Measurements from ENCODE around the gene ZNF536.
"Not testable (repeated sequence)": the region's sequence is repeated elsewhere in the genome, so short reads cannot be mapped to it uniquely, and the experiment has no call there.

Gene ZNF536

DNA sequence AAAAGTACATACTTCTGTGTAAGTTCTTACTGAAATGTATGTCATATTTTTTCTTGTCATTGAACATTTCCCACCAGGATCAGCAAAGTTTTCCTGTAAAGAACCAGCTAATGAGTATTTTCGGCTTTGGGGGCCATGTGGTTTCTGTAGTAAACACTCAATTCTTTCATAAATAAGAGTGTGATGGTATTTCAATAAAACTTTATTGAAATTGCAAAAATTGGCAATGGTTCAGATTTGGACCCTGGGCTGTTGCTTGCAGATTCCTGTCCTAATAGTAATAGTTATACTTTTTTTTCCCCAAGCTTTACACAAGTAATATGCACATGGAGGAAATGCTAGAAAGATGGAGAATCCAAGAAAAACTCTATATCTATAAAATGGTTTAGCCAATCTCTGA lies 83.7 kb downstream of the ZNF536 start:
- H3K4me1 ChIP-seq (ENCODE audit: control insufficient read depth, insufficient read depth, low read length) = no peaks in the 10 kb centered on the region
- no peak overlapping the region for H3K9ac ChIP-seq (ENCODE audit: low read length)
- no peak for DNase-seq (ENCODE audit: low read depth)
- H3K4me3 ChIP-seq (ENCODE audit: low read length) = no peak overlapping the region
- no peaks in the 10 kb centered on the region for H3K9me3 ChIP-seq (ENCODE audit: control insufficient read depth, low read length)
- H3K27me3 ChIP-seq (replicated peaks; ENCODE audit: control insufficient read depth, insufficient read depth, low read length) = peaks cover 21% of the 10 kb centered on the region
- no peaks in the 10 kb centered on the region for H3K36me3 ChIP-seq (ENCODE audit: control insufficient read depth, insufficient read depth, low read length, severe bottlenecking)

GRCh38 chr19:30457484-30457883 lies 85.3 kb downstream of the ZNF536 start:
- Histone ChIP-seq H3K9ac (ENCODE audit: low read length) (no peak overlapping the region), H3K9me3 (ENCODE audit: control insufficient read depth, low read length) (no peaks in the 10 kb centered on the region), H3K36me3 (ENCODE audit: control insufficient read depth, insufficient read depth, low read length, severe bottlenecking) (no peaks in the 10 kb centered on the region), H3K4me1 (ENCODE audit: control insufficient read depth, insufficient read depth, low read length) (no peaks in the 10 kb centered on the region), H3K27me3 (replicated peaks; ENCODE audit: control insufficient read depth, insufficient read depth, low read length) (peaks cover 7% of the 10 kb centered on the region), H3K4me3 (ENCODE audit: low read length) (no peak overlapping the region)
- DNase-seq (ENCODE audit: low read depth) = no peak

- Histone ChIP-seq H3K27me3 (replicated peaks; ENCODE audit: control insufficient read depth, insufficient read depth, low read length) (no peaks in the 10 kb centered on the region), H3K9me3 (ENCODE audit: control insufficient read depth, low read length) (no peaks in the 10 kb centered on the region), H3K4me1 (ENCODE audit: control insufficient read depth, insufficient read depth, low read length) (no peaks in the 10 kb centered on the region), H3K9ac (ENCODE audit: low read length) (no peak overlapping the region), H3K36me3 (ENCODE audit: control insufficient read depth, insufficient read depth, low read length, severe bottlenecking) (no peaks in the 10 kb centered on the region), H3K4me3 (ENCODE audit: low read length) (no peak overlapping the region)
- no peak for DNase-seq (ENCODE audit: low read depth)
These were observed 87.7 kb downstream of the ZNF536 start for GRCh38 chr19:30459859-30460258.

DNA sequence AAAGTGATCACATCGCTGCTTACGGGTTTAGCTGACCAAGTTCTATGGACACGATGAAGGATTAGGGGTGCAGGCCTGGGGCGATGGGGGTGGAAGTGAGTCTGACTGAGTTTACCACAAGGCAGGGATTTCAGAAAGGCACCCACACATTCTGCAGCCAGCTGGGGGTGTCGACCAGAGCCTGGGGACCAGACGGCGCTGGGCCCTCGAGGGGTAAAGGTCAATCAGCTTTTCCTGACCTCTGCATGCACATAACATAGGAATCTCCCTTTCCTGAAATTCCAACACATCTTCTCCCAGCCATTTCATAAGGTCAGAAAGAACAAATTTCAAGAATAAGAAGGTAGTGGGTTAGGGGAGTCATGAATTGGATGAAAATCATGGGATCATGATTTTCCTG lies 92.0 kb downstream of the ZNF536 start:
- Histone ChIP-seq H3K4me1 (ENCODE audit: control insufficient read depth, insufficient read depth, low read length) (no peaks in the 10 kb centered on the region), H3K27me3 (replicated peaks; ENCODE audit: control insufficient read depth, insufficient read depth, low read length) (no peaks in the 10 kb centered on the region), H3K9me3 (ENCODE audit: control insufficient read depth, low read length) (no peaks in the 10 kb centered on the region), H3K36me3 (ENCODE audit: control insufficient read depth, insufficient read depth, low read length, severe bottlenecking) (no peaks in the 10 kb centered on the region), H3K4me3 (ENCODE audit: low read length) (no peak overlapping the region), H3K9ac (ENCODE audit: low read length) (no peak overlapping the region)
- DNase-seq (ENCODE audit: low read depth) = no peak

DNA sequence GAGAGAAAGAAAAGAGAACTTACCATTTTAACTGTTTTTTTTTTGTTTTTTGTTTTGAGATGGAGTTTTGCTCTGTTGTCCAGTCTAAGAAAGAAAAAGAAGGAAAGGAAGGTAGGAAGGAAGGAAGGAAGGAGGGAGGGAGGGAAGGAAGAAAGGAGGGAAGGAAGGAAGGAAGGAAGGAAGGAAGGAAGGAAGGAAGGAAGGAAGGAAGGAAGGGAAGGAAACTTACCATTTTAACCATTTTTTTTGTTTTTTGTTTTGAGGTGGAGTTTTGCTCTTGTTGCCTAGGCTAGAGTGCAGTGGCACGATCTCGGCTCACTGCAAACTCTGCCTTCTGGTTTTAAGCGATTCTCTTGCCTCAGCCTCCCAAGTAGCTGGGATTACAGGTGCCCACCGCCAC lies 94.4 kb downstream of the ZNF536 start:
- not testable (repeated sequence) for H3K36me3 ChIP-seq (ENCODE audit: control insufficient read depth, insufficient read depth, low read length, severe bottlenecking); H3K4me3 ChIP-seq (ENCODE audit: low read length); H3K4me1 ChIP-seq (ENCODE audit: control insufficient read depth, insufficient read depth, low read length); H3K9me3 ChIP-seq (ENCODE audit: control insufficient read depth, low read length); H3K9ac ChIP-seq (ENCODE audit: low read length); DNase-seq (ENCODE audit: low read depth); H3K27me3 ChIP-seq (replicated peaks; ENCODE audit: control insufficient read depth, insufficient read depth, low read length)

- H3K9ac ChIP-seq (ENCODE audit: low read length) = no peak overlapping the region
- DNase-seq (ENCODE audit: low read depth) = no peak
These were observed 95.1 kb downstream of the ZNF536 start for GRCh38 chr19:30467239-30467638.

GRCh38 chr19:30469774-30470173 lies 97.6 kb downstream of the ZNF536 start:
- H3K9ac ChIP-seq (ENCODE audit: low read length) = no peak overlapping the region
- peaks cover 6% of the 10 kb centered on the region for H3K9me3 ChIP-seq (ENCODE audit: control insufficient read depth, low read length)
- H3K4me3 ChIP-seq (ENCODE audit: low read length) = no peak overlapping the region
- no peaks in the 10 kb centered on the region for H3K4me1 ChIP-seq (ENCODE audit: control insufficient read depth, insufficient read depth, low read length)
- no peaks in the 10 kb centered on the region for H3K36me3 ChIP-seq (ENCODE audit: control insufficient read depth, insufficient read depth, low read length, severe bottlenecking)
- no peaks in the 10 kb centered on the region for H3K27me3 ChIP-seq (replicated peaks; ENCODE audit: control insufficient read depth, insufficient read depth, low read length)
- no peak for DNase-seq (ENCODE audit: low read depth)

More at GRCh38 chr19:30467239-30467638, 95.1 kb downstream of the ZNF536 start:
- no peaks in the 10 kb centered on the region for H3K27me3 ChIP-seq (replicated peaks; ENCODE audit: control insufficient read depth, insufficient read depth, low read length)
- no peaks in the 10 kb centered on the region for H3K36me3 ChIP-seq (ENCODE audit: control insufficient read depth, insufficient read depth, low read length, severe bottlenecking)
- H3K4me3 ChIP-seq (ENCODE audit: low read length) = no peak overlapping the region
- H3K9me3 ChIP-seq (ENCODE audit: control insufficient read depth, low read length) = no peaks in the 10 kb centered on the region
- no peaks in the 10 kb centered on the region for H3K4me1 ChIP-seq (ENCODE audit: control insufficient read depth, insufficient read depth, low read length)

- Histone ChIP-seq H3K9me3 (ENCODE audit: control insufficient read depth, low read length) (peaks cover 6% of the 10 kb centered on the region), H3K4me1 (ENCODE audit: control insufficient read depth, insufficient read depth, low read length) (no peaks in the 10 kb centered on the region), H3K27me3 (replicated peaks; ENCODE audit: control insufficient read depth, insufficient read depth, low read length) (no peaks in the 10 kb centered on the region), H3K9ac (ENCODE audit: low read length) (no peak overlapping the region), H3K4me3 (ENCODE audit: low read length) (no peak overlapping the region), H3K36me3 (ENCODE audit: control insufficient read depth, insufficient read depth, low read length, severe bottlenecking) (no peaks in the 10 kb centered on the region)
- DNase-seq (ENCODE audit: low read depth) = no peak
These were observed 99.3 kb downstream of the ZNF536 start for GRCh38 chr19:30471441-30471840.

DNA sequence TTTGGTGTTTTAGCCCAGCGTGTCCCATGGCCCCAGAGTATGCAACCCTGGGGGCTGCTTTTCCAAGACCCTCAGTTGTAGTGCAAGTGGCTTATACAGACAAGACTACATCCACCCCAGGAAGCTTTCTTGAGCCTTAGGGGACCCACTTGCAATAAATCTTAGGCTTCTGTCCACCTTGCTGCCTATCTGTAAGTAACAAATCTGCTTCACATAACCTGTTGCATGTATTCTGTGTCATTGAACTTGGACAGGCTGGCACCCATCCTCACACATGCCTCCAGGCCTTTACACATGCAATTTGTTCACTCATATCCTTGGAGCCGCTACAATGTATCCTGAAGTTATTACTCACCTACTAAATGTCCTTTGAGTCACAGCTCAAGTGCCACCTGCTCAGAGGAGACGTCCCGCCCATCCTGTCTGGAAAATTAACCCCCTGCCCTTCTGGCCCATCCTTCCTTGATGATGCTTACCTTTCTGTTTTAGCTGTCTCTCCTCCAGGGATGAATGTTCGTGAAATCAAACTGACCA lies 101.2 kb downstream of the ZNF536 start:
- Histone ChIP-seq H3K4me1 (ENCODE audit: control insufficient read depth, insufficient read depth, low read length) (no peaks in the 10 kb centered on the region), H3K27me3 (replicated peaks; ENCODE audit: control insufficient read depth, insufficient read depth, low read length) (peaks cover 3% of the 10 kb centered on the region), H3K9ac (ENCODE audit: low read length) (no peak overlapping the region), H3K4me3 (ENCODE audit: low read length) (no peak overlapping the region), H3K36me3 (ENCODE audit: control insufficient read depth, insufficient read depth, low read length, severe bottlenecking) (no peaks in the 10 kb centered on the region), H3K9me3 (ENCODE audit: control insufficient read depth, low read length) (peaks cover 6% of the 10 kb centered on the region)
- DNase-seq (ENCODE audit: low read depth) = no peak

GRCh38 chr19:30476997-30477396 lies 104.8 kb downstream of the ZNF536 start:
- Histone ChIP-seq H3K4me1 (ENCODE audit: control insufficient read depth, insufficient read depth, low read length) (no peaks in the 10 kb centered on the region), H3K9me3 (ENCODE audit: control insufficient read depth, low read length) (peaks cover 6% of the 10 kb centered on the region), H3K36me3 (ENCODE audit: control insufficient read depth, insufficient read depth, low read length, severe bottlenecking) (no peaks in the 10 kb centered on the region), H3K4me3 (ENCODE audit: low read length) (no peak overlapping the region), H3K27me3 (replicated peaks; ENCODE audit: control insufficient read depth, insufficient read depth, low read length) (peaks cover 7% of the 10 kb centered on the region), H3K9ac (ENCODE audit: low read length) (no peak overlapping the region)
- no peak for DNase-seq (ENCODE audit: low read depth)

- no peak overlapping the region for H3K4me3 ChIP-seq (ENCODE audit: low read length)
- peaks cover 7% of the 10 kb centered on the region for H3K27me3 ChIP-seq (replicated peaks; ENCODE audit: control insufficient read depth, insufficient read depth, low read length)
- H3K9ac ChIP-seq (ENCODE audit: low read length) = no peak overlapping the region
- no peaks in the 10 kb centered on the region for H3K4me1 ChIP-seq (ENCODE audit: control insufficient read depth, insufficient read depth, low read length)
- no peak for DNase-seq (ENCODE audit: low read depth)
- H3K9me3 ChIP-seq (ENCODE audit: control insufficient read depth, low read length) = no peaks in the 10 kb centered on the region
- H3K36me3 ChIP-seq (ENCODE audit: control insufficient read depth, insufficient read depth, low read length, severe bottlenecking) = no peaks in the 10 kb centered on the region
These were observed 107.0 kb downstream of the ZNF536 start for GRCh38 chr19:30479231-30479630.

DNA sequence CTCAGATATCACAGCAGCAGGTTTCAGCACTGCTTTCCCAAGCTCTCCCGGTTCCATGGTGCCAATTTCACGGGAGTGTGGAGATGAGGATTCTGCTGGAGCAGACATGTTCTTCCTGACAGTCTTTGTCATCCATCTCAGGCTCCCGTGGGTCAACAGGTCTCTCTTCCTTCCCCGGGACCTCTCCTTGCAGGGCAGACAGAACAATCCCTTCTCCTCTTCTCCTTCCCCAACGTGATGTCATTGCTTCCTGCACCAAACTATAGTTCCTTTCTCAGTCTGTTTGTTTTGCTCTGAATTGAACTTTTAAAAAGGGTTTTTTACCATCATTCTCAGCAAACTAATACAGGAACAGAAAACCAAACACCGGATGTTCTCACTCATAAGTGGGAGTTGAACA lies 107.9 kb downstream of the ZNF536 start:
- Histone ChIP-seq H3K4me1 (ENCODE audit: control insufficient read depth, insufficient read depth, low read length) (no peaks in the 10 kb centered on the region), H3K9ac (ENCODE audit: low read length) (no peak overlapping the region), H3K27me3 (replicated peaks; ENCODE audit: control insufficient read depth, insufficient read depth, low read length) (peaks cover 7% of the 10 kb centered on the region), H3K4me3 (ENCODE audit: low read length) (no peak overlapping the region), H3K36me3 (ENCODE audit: control insufficient read depth, insufficient read depth, low read length, severe bottlenecking) (no peaks in the 10 kb centered on the region), H3K9me3 (ENCODE audit: control insufficient read depth, low read length) (no peaks in the 10 kb centered on the region)
- DNase-seq (ENCODE audit: low read depth) = no peak

Measured in adipocyte (in vitro differentiated cells).